GM19193 (cell line): ENCODE data around the gene TRAPPC11.

Source experiments
- POLR2A ChIP-seq: IDR thresholded peaks from 4 replicates; pipeline ENCODE4 v1.6.1; 2011; ENCODE audit not compliant: insufficient read depth, insufficient read length; ENCODE audit errors: extremely low read depth

TRAPPC11 gene

DNA sequence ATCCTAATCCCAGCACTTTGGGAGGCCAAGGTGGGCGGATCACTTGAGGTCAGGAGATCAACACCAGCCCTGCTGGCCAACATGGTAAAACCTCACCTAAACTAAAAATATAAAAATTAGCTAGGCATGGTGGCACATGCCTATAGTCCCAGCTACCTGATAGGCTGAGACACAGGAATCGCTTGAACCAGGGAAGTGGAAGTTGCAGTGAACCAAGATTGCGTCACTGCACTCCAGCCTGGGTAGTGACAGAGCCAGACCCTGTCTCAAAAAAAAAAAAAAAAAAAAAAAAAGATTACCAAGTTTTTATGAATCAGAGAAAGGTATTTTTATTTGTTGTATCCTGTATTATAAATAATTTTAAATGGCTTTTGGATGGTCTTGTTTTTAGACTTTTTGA, 15.1 kb downstream of the TRAPPC11 start:
- TF ChIP-seq POLR2A, result no peak

DNA sequence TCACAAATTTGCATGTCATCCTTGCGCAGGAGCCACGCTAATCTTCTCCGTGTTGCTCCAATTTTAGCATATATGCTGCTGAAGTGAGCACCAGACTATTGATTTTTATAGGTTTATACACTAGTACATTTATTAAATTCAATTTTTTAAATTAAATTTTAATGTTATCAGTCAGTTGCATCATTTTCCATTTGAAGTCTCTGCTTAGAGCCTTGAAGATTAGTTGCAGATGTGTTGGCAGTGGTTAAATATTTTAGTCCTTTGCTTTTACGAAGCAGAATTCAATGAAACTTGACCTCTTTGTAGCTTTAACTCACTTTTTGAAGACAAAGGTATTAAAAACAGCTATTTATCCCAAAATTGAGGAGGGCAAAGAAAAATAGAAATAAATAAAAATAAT, 16.5 kb downstream of the TRAPPC11 start:
- no peak for TF ChIP-seq POLR2A

DNA sequence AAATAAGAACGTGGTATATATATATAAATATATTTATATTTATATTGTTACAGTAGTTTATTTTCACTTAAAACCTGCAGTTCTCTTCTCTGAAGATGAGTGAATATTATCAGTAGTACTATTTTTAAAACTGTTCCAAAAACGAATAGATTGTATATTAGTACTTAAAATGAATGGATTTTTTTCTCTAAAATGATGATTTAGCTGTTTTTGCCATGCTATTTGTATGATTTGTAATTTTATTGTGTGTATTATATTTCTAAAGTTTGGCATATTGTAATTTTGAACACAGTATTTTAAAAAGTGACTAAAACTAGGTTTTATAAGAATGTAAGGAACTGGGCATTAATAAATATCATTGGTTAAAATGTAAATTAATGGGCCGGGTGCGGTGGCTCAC, 22.0 kb downstream of the TRAPPC11 start:
- TF ChIP-seq POLR2A, result no peak

DNA sequence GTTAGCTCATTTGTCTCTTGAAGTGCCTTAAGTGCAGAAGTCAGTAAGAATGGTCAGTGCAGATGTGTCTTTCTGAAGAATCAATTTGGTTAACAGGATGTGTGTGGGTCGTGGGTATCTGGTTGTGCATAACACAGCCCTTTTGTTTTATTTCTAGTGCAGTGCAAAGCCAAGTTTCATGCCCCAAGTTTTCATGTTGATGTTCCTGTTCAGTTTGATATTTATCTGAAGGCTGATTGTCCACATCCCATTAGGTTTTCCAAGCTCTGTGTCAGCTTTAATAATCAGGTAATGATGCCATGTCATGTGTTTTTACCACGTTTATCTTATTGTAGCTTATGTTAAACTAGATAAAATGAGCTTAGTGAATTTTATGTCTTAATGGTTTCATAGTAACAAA, 27.4 kb downstream of the TRAPPC11 start:
- no peak for TF ChIP-seq POLR2A

DNA sequence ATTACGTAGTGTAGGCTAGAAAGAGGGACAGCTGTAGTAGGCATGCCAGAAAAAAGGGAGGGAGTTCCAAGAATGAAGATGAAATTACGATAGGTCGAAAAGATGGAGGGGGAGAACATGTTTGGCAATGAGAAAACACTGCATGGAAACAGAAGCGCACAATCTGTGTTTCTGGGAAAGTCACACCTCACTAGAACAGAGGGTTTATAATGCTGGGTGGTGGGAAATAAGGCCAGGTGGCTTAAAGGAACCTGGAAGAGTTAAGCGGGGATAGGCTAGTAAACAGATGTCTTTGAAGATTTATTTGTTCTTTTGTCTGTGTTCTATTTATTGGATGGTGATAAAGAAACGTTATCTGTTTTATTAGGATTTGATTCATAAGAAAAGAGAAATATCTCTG, 29.1 kb downstream of the TRAPPC11 start:
- no peak for TF ChIP-seq POLR2A

DNA sequence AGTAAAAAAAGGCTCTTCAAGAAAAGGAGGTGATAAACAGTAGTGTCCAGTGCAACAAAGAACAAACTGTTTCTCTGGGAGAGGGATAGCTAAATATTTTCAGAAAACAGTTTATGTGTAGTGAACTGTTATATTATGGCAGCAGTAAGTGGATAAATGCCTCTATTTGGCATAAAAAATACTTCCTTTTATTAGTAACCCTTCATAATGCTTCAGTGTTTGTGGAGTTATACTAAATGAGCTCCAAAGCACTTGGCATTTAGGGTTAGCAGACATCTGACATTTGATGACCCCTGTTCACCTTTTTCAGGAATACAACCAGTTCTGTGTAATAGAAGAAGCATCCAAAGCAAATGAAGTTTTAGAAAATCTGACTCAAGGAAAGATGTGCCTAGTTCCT, 31.9 kb downstream of the TRAPPC11 start:
- no peak for TF ChIP-seq POLR2A

DNA sequence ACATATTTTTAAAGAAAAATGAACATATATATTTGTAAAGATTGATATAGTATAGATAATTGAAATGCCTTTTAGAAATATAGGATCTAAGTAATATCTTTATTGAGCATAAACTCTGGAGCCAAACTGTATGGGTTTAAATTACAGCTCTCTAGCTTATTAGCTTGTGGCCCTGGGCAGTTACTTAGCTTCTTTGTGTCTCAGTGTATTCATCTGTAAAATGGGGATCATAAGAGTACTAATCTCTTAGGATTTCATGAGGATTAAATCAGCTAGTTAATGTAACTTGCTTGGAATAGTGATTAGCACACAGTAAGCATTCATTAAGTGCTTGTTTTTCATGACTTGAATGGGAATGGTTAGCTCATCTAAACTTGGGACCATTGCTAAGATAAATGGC, 32.8 kb downstream of the TRAPPC11 start:
- TF ChIP-seq POLR2A, result no peak

DNA sequence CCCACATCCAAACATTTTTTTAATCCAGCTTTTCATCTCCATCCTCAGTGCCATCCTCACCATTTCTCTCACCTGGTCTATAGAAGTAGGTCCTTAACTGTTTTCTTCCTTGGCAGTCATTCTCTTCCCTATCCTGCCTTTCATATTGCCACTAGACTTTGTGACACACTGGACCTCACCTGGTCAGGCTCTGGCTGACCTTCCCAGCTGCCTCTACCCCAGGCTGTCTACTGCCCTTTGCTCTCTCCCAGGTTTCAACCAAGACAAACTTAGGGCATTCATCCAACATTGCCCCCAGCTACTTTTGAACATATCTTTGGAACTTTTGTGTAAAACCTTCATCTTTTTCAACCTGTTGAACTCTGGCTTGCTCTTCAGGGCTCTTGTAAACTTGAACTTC, 39.8 kb downstream of the TRAPPC11 start:
- TF ChIP-seq POLR2A, result no peak

DNA sequence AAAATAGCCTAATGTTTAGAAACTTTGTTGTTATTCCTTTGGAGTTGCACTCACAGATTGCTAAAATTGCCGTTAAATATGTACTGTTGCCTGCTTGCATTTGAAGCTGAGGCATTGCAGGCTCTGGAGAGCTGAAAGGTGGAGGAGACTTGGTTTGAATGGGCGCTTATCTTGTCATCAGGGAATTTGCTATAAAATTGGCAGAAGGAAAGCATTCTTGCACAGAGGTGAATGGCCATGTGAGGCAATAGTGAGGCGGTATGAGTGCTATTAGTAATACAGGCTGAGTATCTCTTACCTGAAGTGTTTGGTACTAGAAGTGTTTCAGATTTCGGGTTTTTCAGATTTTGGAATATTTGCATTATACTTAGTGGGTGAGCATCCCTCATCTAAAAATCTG, 41.3 kb downstream of the TRAPPC11 start:
- TF ChIP-seq POLR2A, result no peak

DNA sequence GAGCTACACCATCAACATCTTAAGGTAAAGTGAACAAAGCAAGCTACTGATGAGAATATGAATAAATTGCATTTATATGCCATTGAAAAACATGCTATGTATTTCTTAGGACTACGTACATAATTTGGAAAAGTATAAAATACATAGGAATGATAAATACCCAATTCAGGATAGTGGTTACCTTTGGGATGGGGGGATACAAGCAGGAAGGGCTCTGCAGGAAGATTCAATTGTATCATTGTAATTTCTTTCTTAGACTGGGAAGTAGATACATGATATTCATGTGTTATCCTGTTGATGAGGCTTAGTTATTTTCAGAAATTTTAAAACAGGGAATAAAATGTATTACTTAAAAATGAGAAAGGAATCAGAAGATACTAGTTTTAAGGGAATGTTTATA, 43.4 kb downstream of the TRAPPC11 start:
- no peak for TF ChIP-seq POLR2A

DNA sequence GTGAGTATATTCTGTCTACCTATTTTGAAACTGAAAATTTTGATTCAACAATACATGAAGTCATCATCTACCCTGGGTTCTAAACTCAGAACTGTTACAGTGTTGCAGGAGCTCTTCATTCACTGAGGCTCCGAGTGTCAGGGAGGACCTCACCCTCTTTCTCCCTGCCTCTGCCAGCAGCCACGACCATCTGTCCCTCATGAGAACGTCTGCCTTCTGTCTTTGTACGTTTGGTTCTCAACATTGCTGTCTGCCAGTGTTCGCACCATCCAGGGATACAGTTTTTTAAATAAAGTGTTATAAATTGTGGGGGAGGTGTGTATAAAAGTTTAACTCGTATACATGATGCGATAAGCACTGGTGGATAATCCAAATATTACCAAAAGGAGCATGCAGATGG, 55.5 kb downstream of the TRAPPC11 start:
- TF ChIP-seq POLR2A, result no peak

DNA sequence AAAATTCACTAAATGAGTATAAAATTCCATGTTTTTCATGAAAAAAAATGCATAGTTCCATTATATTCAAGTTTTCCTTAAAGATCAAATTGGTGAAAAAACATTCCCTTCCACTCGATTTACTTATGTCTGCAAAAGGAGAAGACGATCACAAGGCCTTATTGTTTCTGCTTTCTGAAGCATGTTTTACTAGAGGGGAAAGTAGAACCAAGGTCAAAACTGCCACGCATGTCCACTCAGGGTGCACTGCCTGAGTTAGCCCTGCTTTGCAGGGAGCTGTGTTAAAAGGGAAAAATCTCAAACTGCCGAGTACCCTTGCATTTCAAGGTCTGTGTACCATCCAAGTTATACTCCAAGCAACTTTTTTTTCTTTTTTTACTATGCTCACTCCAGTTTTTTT, 57.2 kb downstream of the TRAPPC11 start:
- TF ChIP-seq POLR2A, result no peak

DNA sequence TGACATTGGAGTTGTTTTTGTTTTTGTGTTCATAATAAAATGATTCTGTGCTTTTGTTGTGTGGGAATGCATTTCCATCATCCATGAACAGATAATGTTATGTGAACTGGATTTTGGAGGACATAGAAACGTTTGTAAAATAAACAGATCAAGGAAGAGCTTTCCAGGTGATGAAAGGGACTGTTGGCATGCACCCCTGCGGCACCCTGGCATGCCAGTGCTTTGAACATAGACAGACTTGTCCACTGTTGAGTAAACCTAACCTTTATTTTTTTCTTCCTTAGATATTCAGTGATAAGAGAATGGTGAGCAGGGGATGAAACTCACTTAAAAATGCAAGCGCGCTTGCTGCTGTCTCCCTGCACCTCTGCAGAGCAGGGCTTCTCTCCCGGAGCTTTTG, 59.8 kb downstream of the TRAPPC11 start:
- TF ChIP-seq POLR2A, result no peak

DNA sequence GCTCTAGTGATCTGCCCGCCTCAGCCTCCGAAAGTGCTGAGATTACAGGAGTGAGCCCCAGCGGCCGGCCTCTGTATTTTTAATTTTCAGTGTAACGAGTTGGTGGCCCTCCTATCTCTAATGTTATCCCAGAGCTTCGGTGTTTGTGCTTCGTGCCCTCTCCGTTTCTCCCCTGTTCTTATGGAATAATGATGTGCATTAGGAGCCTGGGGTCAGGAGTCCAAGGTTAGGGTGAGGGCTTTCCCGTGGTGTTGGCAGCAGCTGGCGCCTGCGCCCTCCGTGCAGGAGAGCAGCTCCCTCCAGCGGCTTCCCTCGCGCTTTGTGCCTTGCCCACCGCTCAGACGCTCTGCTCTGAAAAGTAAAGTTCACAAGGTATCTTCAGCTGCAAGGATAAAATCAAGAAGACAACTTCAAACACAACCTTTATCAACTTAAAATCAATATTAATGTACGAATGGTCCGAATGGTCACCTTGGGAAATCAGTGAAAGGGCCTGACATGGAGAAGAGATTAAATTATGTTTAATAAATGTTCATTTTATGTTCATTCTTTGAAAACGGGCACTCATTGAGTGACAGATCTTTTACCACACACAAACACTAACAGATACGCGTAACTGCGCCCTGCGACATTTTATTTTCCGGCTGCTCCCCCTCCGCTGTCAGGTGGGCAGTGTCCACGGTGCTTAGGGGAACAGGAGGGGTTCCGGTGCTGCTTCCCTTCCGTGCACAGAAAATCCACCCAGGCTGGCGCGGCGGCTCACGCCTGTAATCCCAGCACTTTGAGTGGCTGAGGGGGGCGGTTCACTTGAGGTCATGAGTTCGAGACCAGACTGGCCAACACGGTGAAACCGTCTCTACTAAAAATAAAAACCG, 62.4 kb downstream of the TRAPPC11 start:
- no peak for TF ChIP-seq POLR2A

DNA sequence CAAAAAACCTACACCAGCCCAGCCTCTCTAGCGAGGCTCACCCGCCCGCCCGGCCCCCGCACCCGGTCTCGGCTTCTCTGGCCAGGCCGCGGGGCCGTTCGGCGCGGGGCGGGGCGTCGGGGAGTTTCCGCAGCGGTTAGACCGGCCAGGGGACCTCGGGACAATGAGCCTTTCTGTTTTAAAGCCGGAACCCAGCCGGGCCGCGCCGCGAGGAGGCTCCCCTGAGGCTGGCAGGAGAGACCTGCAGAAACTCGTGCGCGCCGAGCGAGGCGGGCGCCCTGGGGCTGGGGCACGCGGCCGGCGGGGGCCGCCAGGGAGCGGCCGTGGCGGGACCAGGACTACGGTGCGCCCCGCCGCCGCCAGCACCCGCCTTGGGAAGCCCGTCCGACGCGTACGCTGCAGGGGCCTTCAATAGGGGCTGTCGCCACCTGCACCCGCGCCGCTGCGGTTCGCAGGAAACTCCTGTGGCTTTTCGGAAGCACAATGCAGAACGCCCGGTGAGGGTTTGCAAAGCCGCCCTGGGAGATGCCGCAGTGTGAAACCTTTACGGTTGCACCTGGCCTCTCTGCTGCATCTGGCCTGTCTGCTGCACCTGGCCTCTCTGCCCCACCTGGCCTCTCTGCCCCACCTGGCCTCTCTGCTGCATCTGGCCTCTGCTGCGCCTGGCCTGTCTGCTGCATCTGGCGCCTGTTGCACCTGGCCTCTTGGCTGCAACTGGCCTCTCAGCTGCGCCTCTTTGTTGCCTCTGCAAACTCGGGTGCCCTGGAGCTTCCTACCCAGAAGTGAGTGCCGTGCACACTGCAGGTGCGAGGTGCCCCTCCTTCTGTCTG, 63.9 kb downstream of the TRAPPC11 start:
- TF ChIP-seq POLR2A, result no peak
